GM12891 (cell line): ENCODE data around the gene CITED2.
A peak's percentile ranks its signal among the peaks of the same experiment; 100 is the strongest.
"Not testable (repeated sequence)": the region's sequence is repeated elsewhere in the genome, so short reads cannot be mapped to it uniquely, and the experiment has no call there.

Experiments used
- DNase-seq: peaks from one replicate; pipeline ENCODE4 v3.0.0; 2011; ENCODE audit warnings: low spot score; ENCODE audit not compliant: insufficient read length
- FAIRE-seq: peaks from 2 replicates; lab custom pipeline; 2011; peaks lifted over from hg19 to GRCh38; lab: Jason Lieb, UNC
- PAX5 ChIP-seq: IDR thresholded peaks from 2 replicates; pipeline ENCODE4 v1.6.1; 2011; ENCODE audit warnings: low read length, moderate library complexity, mild to moderate bottlenecking; ENCODE audit not compliant: insufficient read depth, severe bottlenecking
- POLR2A ChIP-seq: IDR thresholded peaks from 2 replicates; pipeline ENCODE4 v1.6.1; 2011; ENCODE audit warnings: low read depth, low read length, control low read depth
- POLR2AphosphoS5 ChIP-seq: IDR thresholded peaks from 2 replicates; pipeline ENCODE4 v1.6.1; 2011; ENCODE audit warnings: low read depth, low read length, control low read depth
- POU2F2 ChIP-seq: IDR thresholded peaks from 2 replicates; pipeline ENCODE4 v1.6.1; 2011; ENCODE audit warnings: low read depth, mild to moderate bottlenecking, control low read depth, low read length, moderate library complexity
- SPI1 ChIP-seq: IDR thresholded peaks from 2 replicates; pipeline ENCODE4 v1.6.1; 2011; ENCODE audit warnings: low read depth, low read length, control low read depth
- TAF1 ChIP-seq: IDR thresholded peaks from 2 replicates; pipeline ENCODE4 v1.6.1; 2011; ENCODE audit warnings: low read depth, low read length, control low read depth

Gene CITED2

GRCh38 chr6:139369068-139369467 lies 5.4 kb downstream of the CITED2 start:
- DNase-seq: no peak
- FAIRE-seq: no peak
- TF ChIP-seq POLR2A (no peak), POLR2AphosphoS5 (no peak), TAF1 (no peak), SPI1 (no peak), PAX5 (no peak), POU2F2 (no peak)

DNA sequence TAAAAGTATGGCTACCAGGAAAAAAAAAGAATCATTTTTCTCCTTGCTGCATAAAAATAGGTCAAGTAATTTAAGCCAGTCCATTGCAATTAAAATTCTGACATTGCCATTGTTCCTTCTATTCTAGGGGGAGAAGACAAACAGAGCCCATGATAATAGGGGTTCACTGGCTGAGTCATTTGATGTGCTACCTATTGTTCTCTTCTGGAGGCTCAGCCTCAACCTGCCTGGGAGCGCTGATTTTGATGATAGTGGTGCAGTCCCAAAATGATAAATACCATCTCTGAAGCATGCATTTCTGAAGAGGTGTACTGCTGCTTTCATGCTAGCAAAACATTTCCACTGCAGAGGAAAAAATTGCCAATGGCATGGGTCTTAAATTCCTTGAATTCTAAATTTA lies 5.8 kb downstream of the CITED2 start:
- DNase-seq: no peak
- no peak for FAIRE-seq
- TF ChIP-seq TAF1 (no peak), POLR2A (no peak), PAX5 (no peak), POU2F2 (no peak), SPI1 (no peak), POLR2AphosphoS5 (no peak)

- no peak for TF ChIP-seq SPI1
- TF ChIP-seq POLR2A: no peak
- TF ChIP-seq POU2F2: no peak
- TF ChIP-seq POLR2AphosphoS5: no peak
- TF ChIP-seq PAX5: no peak
- no peak for TF ChIP-seq TAF1
- FAIRE-seq (no peak), DNase-seq (no peak)
Observed at GRCh38 chr6:139367810-139368351, 6.6 kb downstream of the CITED2 start.

GRCh38 chr6:139364982-139365379 lies 9.5 kb downstream of the CITED2 start:
- DNase-seq (no peak), FAIRE-seq (no peak)
- TF ChIP-seq POLR2AphosphoS5 (no peak), POU2F2 (no peak), TAF1 (no peak), POLR2A (no peak), SPI1 (no peak), PAX5 (no peak)

GRCh38 chr6:139364302-139364981 lies 10.0 kb downstream of the CITED2 start:
- TF ChIP-seq TAF1: no peak
- TF ChIP-seq POLR2AphosphoS5: no peak
- TF ChIP-seq PAX5: no peak
- TF ChIP-seq POU2F2: no peak
- TF ChIP-seq POLR2A: no peak
- no peak for TF ChIP-seq SPI1
- FAIRE-seq: no peak
- peak; percentile 13 for DNase-seq

DNA sequence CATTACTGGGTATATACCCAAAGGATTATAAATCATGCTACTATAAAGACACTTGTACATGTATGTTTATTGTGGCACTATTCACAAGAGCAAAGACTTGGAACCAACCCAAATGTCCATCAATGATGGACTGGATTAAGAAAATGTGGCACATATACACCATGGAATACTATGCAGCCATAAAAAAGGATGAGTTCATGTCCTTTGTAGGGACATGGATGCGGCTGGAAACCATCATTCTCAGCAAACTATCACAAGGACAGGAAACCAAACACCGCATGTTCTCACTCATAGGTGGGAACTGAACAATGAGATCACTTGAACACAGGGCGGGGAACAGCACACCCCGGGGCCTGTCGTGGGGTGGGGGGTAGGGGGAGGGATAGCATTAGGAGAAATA lies 10.7 kb downstream of the CITED2 start:
- DNase-seq, FAIRE-seq: not testable (repeated sequence)

DNA sequence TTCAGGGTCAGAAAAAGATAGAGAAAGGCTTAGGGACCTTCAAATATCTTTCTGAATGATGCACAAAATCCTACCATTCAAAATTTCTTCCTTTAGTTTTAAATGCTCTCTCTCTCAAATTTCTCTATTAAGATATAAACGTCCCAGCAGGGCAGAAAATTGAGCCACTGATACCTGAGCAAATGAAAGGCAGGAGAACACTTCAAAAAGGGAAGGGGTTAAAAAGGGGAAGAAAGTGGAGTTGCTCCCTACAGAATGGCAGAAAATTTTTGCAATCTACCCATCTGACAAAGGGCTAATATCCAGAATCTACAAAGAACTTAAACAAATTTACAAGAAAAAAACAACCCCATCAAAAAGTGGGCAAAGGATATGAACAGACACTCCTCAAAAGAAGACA lies 11.3 kb downstream of the CITED2 start:
- not testable (repeated sequence) for DNase-seq, FAIRE-seq

GRCh38 chr6:139361211-139361610 lies 13.2 kb downstream of the CITED2 start:
- no peak for DNase-seq
- no peak for TF ChIP-seq POLR2AphosphoS5
- no peak for TF ChIP-seq TAF1
- TF ChIP-seq POLR2A: no peak
- TF ChIP-seq PAX5: no peak
- no peak for TF ChIP-seq SPI1
- no peak for TF ChIP-seq POU2F2
- FAIRE-seq: no peak

GRCh38 chr6:139356924-139357323 lies 17.5 kb downstream of the CITED2 start:
- FAIRE-seq: no peak
- no peak for TF ChIP-seq POLR2AphosphoS5
- TF ChIP-seq PAX5: no peak
- TF ChIP-seq SPI1: no peak
- no peak for TF ChIP-seq POU2F2
- no peak for TF ChIP-seq POLR2A
- no peak for TF ChIP-seq TAF1

DNA sequence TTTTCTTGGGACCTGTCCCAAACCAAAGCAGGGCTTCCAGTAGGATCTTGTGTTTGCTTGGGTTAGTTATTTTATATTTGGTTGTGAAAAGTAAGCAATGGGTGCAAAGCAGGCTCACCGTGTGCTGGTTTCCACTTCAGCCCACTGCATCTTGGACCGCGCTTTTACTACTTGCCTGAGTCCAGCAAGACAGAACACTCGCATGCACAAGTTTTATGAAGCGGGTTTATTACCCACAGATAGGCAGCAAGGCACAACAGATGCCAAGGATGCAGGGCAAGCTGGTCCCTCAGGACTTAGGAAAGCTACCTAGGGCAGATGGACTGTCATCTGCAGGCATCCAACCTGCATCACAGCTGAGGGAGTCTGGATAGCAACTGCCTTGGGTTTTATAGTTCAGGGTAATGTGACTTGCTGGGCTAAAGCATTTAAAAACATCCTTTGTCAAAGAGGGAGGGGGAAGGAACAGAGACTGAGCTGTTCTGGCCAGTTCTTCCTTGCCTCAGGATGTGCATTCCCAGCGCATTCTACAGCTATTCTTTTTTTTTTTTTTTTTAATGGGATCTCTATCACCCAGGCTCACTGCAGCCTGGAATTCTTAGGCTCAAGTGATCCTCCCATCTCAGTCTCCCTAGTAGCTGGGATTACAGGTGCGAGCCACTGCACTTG lies 18.5 kb downstream of the CITED2 start:
- TF ChIP-seq SPI1: no peak
- TF ChIP-seq PAX5: no peak
- no peak for TF ChIP-seq POLR2AphosphoS5
- TF ChIP-seq TAF1: no peak
- TF ChIP-seq POLR2A: no peak
- TF ChIP-seq POU2F2: no peak
- no peak for FAIRE-seq

More at GRCh38 chr6:139356924-139357323, 17.5 kb downstream of the CITED2 start:
- no peak for DNase-seq

More for the DNA sequence above, 18.5 kb downstream of the CITED2 start:
- no peak for DNase-seq
